HUES48 (cell line): ENCODE results near the gene RIPPLY3.
"Not testable (repeated sequence)": the region's sequence is repeated elsewhere in the genome, so short reads cannot be mapped to it uniquely, and the experiment has no call there.

ENCODE experiments used
- H3K27ac ChIP-seq: one replicate; pipeline ENCODE4 v1.7.0; 2013; ENCODE audit warnings: low read depth, low read length, inconsistent platforms
- H3K27me3 ChIP-seq: 2 replicates; pipeline ENCODE4 v1.6.1; 2013; ENCODE audit warnings: mild to moderate bottlenecking, low read length; ENCODE audit not compliant: control insufficient read depth, insufficient read depth
- H3K36me3 ChIP-seq: 2 replicates; pipeline ENCODE4 v1.6.1; 2013; ENCODE audit warnings: low read length; ENCODE audit not compliant: control insufficient read depth, insufficient read depth
- H3K4me1 ChIP-seq: 2 replicates; pipeline ENCODE4 v1.6.1; 2013; ENCODE audit warnings: mild to moderate bottlenecking, low read length; ENCODE audit not compliant: control insufficient read depth, insufficient read depth
- H3K4me3 ChIP-seq: 2 replicates; pipeline ENCODE4 v1.5.1; 2013; ENCODE audit warnings: mild to moderate bottlenecking, low read depth, low read length
- H3K9ac ChIP-seq: 2 replicates; pipeline ENCODE4 v1.6.1; 2013; ENCODE audit warnings: mild to moderate bottlenecking, low read depth, low read length, moderate library complexity
- H3K9me3 ChIP-seq: 2 replicates; pipeline ENCODE4 v1.6.1; 2013; ENCODE audit warnings: low read length; ENCODE audit not compliant: control insufficient read depth, insufficient read depth

Gene RIPPLY3

GRCh38 chr21:36981977-36982700 is 24.4 kb upstream of the RIPPLY3 start:
- Histone ChIP-seq H3K4me1 (peaks cover 8% of the 10 kb centered on the region), H3K36me3 (no peaks in the 10 kb centered on the region), H3K9ac (no peak overlapping the region), H3K27me3 (peaks cover 21% of the 10 kb centered on the region), H3K27ac (no peak overlapping the region), H3K9me3 (no peaks in the 10 kb centered on the region), H3K4me3 (no peak overlapping the region)

DNA sequence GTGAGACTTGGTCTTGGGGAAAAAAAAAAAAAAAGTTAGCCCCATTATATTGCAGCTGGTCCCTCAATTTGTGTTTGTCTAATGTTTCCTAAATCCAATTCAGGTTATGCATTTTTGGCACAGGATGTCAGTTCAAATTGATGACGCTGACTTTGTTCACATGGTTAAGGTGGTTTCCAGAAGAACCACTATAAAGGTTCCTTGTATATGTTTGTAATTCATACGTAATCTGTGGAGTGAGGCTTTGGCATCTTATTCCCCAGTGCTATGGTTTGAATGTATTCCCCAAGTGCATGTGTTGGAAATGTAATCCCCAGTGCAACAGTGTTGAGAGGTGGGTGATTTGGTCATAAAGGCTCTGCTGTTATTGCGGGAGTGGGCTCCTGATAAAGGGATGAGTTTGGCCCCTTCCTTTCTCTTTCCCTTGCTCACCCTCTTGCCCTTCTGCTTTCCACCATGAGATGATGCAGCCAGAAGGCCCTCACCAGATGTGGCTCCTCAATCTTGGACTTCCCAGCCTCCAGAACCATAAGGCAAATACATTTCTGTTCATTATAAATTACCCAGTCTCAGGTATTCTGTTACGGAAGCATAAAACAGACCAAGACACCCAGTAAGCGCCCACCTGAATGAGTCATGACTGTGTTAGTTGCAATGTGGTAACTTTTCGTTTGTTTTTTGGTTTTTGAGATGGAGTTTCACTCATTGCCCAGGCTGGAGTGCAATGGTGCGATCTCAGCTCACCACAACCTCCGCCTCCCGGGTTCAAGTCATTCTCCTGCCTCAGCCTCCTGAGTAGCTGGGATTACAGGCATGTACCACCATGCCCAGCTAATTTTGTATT is 20.5 kb upstream of the RIPPLY3 start:
- H3K4me1 ChIP-seq: peaks cover 6% of the 10 kb centered on the region; the same call in 1 of the 2 replicates
- H3K9me3 ChIP-seq: no peaks in the 10 kb centered on the region
- no peaks in the 10 kb centered on the region for H3K36me3 ChIP-seq
- H3K27me3 ChIP-seq: peaks cover 11% of the 10 kb centered on the region
- H3K4me3 ChIP-seq: no peak overlapping the region
- no peak overlapping the region for H3K27ac ChIP-seq
- H3K9ac ChIP-seq: no peak overlapping the region

- no peaks in the 10 kb centered on the region for H3K9me3 ChIP-seq
- no peaks in the 10 kb centered on the region for H3K36me3 ChIP-seq
- H3K4me3 ChIP-seq: no peak overlapping the region
- no peak overlapping the region for H3K9ac ChIP-seq
- peaks cover 16% of the 10 kb centered on the region for H3K4me1 ChIP-seq
- H3K27ac ChIP-seq: no peak overlapping the region
- H3K27me3 ChIP-seq: peaks cover 11% of the 10 kb centered on the region
These were observed 18.7 kb upstream of the RIPPLY3 start for GRCh38 chr21:36987845-36988244.

- H3K9me3 ChIP-seq: no peaks in the 10 kb centered on the region
- H3K4me3 ChIP-seq: no peak overlapping the region
- H3K9ac ChIP-seq: no peak overlapping the region
- peaks cover 16% of the 10 kb centered on the region for H3K4me1 ChIP-seq
- peaks cover 11% of the 10 kb centered on the region for H3K27me3 ChIP-seq
- H3K27ac ChIP-seq: no peak overlapping the region
- H3K36me3 ChIP-seq: no peaks in the 10 kb centered on the region
These were observed 18.0 kb upstream of the RIPPLY3 start for GRCh38 chr21:36988536-36988935.

DNA sequence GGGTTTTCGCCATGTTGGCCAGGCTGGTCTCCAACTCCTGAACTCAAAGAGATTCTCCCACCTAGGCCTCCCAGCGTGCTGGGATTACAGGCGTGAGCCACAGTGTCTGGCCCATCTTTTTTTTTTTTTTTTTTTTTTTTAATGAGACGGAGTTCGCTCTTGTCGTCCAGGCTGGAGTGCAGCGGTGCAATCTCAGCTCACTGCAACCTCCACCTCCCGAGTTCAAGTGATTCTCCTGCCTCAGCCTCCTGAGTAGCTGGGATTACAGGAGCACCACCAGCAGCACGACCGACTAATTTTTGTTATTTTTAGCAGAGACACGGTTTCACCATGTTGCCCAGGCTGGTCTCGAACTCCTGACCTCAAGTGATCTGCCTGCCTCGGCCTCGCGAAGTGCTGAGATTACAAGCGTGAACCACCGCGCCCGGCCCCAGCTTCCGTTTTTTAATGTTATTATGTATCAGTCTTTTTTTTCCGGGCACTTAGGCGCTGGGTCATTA is 17.3 kb upstream of the RIPPLY3 start:
- Histone ChIP-seq H3K27ac (peak overlapping the region; percentile 90), H3K4me3 (peak overlapping the region; percentile 50), H3K27me3 (peaks cover 11% of the 10 kb centered on the region), H3K4me1 (peaks cover 16% of the 10 kb centered on the region)
- not testable (repeated sequence) for H3K9ac ChIP-seq, H3K36me3 ChIP-seq, H3K9me3 ChIP-seq

DNA sequence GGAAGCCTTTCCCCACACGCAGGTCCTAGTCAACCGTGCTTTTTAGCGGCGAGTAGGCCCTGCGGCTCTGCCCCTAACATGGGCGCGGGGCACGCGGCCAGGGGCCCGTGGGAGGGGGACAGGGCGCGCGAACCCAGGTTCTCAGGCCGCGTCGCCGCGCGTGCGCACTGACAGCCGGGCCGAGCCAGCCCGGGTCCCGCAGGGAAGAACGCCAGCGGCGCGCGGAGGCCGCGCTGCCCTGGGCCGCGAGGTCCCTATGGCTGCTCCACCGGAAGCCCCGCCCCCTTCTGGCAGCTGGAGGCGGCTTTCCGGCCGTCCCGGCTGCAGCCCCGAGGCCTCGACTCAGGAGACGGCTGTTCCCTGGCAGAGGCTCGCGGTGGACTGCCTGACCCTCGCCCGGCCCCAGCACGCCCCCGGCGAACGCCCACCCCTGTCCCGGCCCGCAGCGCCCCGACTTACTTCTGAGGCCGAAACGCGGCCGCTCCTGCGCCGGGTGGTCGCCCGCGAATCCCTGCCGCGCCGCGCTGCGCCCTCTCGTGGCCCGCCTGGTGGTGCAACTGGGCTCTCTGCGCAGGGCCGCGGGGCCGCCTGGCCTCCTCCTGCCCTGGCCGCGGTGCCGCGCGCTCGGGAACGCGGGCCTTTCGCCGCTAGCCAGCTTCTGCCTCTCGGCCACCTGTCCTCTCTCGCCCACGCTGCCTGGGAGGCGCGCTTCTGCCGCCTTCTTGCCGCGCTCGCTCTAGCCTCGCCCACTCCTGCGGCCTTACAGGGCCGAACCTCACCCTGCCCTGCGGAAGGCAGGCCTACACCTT is 16.6 kb upstream of the RIPPLY3 start:
- Histone ChIP-seq H3K27me3 (peaks cover 11% of the 10 kb centered on the region), H3K27ac (peak overlapping the region; percentile 90), H3K9ac (peak overlapping the region; percentile 47), H3K4me1 (peaks cover 16% of the 10 kb centered on the region), H3K4me3 (peak overlapping the region; percentile 50), H3K36me3 (no peaks in the 10 kb centered on the region), H3K9me3 (no peaks in the 10 kb centered on the region)

DNA sequence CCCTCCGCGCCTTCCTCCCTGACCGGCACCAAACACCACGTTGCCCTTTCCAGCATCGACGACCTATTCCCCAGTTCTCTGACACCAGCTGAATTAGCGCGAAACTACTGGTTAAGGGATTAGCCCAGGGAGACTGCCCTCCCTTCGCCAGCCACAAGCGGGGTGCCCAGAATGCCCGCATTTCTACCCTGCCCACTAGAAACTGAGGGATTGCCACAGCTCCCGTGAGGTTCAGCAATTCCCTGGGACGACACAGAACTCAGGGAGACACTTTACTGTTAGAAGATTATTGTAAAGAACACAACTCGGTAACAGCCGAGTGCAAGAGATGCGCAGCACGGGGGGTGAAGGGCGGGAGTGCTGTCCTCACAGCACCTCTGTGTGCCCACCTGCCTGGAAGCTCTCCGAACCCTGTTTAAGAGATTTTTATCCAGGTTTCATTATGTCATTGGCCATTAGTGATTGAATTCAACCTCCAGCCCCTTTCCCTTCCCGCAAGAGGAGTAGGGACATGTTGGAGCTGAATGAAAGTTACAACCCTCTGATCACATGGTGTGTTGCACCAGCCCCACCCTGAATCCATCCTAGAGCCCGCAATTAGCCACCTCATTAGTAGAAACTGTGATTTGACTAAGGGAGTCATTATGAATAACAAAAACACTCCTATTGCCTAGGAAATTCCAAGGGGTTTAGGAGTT is 15.8 kb upstream of the RIPPLY3 start:
- H3K27ac ChIP-seq: peak overlapping the region; percentile 90
- H3K4me3 ChIP-seq: peak overlapping the region; percentile 50
- no peaks in the 10 kb centered on the region for H3K36me3 ChIP-seq
- H3K9ac ChIP-seq: peak overlapping the region; percentile 47; the same call in 1 of the 2 replicates
- no peaks in the 10 kb centered on the region for H3K9me3 ChIP-seq
- peaks cover 11% of the 10 kb centered on the region for H3K27me3 ChIP-seq
- H3K4me1 ChIP-seq: peaks cover 16% of the 10 kb centered on the region

GRCh38 chr21:36992671-36993070 is 13.8 kb upstream of the RIPPLY3 start:
- Histone ChIP-seq H3K27me3 (peaks cover 11% of the 10 kb centered on the region), H3K4me1 (peaks cover 16% of the 10 kb centered on the region), H3K4me3 (no peak overlapping the region), H3K27ac (no peak overlapping the region), H3K36me3 (no peaks in the 10 kb centered on the region), H3K9ac (no peak overlapping the region), H3K9me3 (no peaks in the 10 kb centered on the region)

DNA sequence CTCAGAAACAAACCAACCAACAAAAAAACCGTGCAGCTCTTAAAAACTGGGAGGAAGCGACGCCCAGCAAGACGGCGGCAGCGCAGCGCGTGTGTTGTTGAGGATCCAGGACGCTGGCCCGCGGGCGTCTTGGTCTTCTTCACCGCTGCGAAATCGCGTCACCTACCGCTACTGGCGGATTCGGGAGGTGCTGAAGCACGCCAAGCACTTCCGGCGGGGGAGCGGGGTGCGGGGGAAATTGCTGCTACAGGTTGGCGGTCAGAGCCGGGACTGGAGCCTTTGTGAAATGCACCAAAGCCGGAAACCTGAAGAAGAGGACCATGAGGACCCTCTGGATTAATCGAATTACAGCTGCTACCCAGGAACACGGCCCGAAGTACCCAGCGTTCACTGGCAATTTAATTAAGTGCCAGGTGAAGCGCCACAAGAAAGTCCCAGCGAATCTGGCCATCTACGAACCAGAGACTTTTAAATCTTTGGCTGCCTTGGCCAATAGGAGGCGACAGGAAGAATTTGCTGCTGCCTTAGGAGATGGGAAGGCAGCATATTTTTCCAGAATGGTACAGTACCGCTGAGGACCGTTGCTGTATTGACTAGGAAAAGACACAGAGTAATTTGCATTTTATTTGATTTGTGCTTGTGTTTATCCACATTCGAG is 11.9 kb upstream of the RIPPLY3 start:
- H3K36me3 ChIP-seq: no peaks in the 10 kb centered on the region
- H3K4me1 ChIP-seq: peaks cover 16% of the 10 kb centered on the region
- no peak overlapping the region for H3K9ac ChIP-seq
- 0 out of 2 replicates have a peak overlapping the region, but pooled peaks have one; percentile 0 for H3K4me3 ChIP-seq
- H3K9me3 ChIP-seq: no peaks in the 10 kb centered on the region
- no peak overlapping the region for H3K27ac ChIP-seq
- H3K27me3 ChIP-seq: peaks cover 11% of the 10 kb centered on the region

DNA sequence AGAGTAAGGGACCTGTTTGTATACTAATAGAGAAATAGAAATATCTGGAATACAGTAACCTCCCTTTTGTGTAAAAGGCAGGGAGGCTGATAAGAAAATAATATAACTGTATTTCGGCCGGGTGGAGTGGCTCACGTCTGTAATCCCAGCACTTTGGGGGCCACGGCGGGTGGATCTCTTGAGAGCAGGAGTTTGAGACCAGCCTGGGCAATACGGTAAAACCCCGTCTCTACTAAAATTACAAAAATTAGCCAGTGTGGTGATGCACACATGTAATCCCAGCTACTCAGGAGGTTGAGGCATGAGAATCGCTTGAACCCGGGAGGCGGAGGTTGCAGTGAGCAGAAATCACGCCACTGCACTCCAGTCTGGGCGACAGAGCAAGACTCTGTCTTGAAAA is 11.2 kb upstream of the RIPPLY3 start:
- Histone ChIP-seq H3K4me1 (peaks cover 16% of the 10 kb centered on the region), H3K27me3 (peaks cover 11% of the 10 kb centered on the region)
- not testable (repeated sequence) for H3K9ac ChIP-seq, H3K36me3 ChIP-seq, H3K9me3 ChIP-seq, H3K27ac ChIP-seq, H3K4me3 ChIP-seq
